ENCODE results near the gene GFRAL. TPM values are rescaled to one million over a fixed set of nuclear protein-coding genes. Genes with fewer than 3 reads are reported as not detected.

The GFRAL gene
- total and polyA plus RNA-seq, 9 donors, result not detected

GRCh38 chr6:55433446-55434130 lies 106.3 kb downstream of the GFRAL start:
- intact Hi-C loops (cut with DNase I), result no loop called here
- Histone ChIP-seq H3K36me3 (no peaks in the 10 kb centered on the region), H3K4me1 (ENCODE audit: insufficient read depth) (no peaks in the 10 kb centered on the region), H3K4me3 (no peak overlapping the region), H3K9me3 (no peaks in the 10 kb centered on the region), H3K27ac (no peak overlapping the region), H3K27me3 (no peaks in the 10 kb centered on the region)
- DNase-seq, result no peak
- 55 to 75% (median 63%) methylated on average over 2 of the region's 2 CpGs for WGBS, 3 donors
- no peak for TF ChIP-seq EP300 (IDR thresholded peaks at IDR 0.05)
- TF ChIP-seq POLR2A (IDR thresholded peaks at IDR 0.05), result no peak
- TF ChIP-seq, protein P1, sequence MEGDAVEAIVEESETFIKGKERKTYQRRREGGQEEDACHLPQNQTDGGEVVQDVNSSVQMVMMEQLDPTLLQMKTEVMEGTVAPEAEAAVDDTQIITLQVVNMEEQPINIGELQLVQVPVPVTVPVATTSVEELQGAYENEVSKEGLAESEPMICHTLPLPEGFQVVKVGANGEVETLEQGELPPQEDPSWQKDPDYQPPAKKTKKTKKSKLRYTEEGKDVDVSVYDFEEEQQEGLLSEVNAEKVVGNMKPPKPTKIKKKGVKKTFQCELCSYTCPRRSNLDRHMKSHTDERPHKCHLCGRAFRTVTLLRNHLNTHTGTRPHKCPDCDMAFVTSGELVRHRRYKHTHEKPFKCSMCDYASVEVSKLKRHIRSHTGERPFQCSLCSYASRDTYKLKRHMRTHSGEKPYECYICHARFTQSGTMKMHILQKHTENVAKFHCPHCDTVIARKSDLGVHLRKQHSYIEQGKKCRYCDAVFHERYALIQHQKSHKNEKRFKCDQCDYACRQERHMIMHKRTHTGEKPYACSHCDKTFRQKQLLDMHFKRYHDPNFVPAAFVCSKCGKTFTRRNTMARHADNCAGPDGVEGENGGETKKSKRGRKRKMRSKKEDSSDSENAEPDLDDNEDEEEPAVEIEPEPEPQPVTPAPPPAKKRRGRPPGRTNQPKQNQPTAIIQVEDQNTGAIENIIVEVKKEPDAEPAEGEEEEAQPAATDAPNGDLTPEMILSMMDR (IDR thresholded peaks at IDR 0.05), result no peak

DNA sequence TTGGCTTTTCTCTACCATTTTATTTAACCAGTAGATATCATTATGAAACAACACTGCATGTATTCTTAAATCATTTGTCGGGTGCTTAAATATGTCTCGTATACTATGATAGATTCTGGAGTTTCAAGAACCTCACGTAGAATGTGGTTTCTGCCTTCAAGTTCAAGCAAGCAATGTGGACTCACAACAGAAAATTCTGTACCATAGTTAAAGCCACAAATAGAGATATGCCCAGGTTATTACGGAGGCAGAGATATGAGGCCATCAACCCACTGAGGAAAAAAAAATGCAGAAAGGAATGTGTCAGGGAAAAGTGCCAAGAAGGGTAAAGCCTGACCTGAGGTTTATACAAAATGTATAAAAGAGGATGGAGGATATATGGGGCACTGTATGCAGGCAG lies 109.9 kb downstream of the GFRAL start:
- no peak for DNase-seq
- intact Hi-C loops (cut with DNase I), result no loop called here
- H3K27me3 ChIP-seq, result no peaks in the 10 kb centered on the region
- WGBS, 3 donors, result 63 to 82% (median 67%) methylated on average over 4 of the region's 4 CpGs
- H3K4me3 ChIP-seq, result no peak overlapping the region
- H3K36me3 ChIP-seq, result no peaks in the 10 kb centered on the region
- no peaks in the 10 kb centered on the region for H3K4me1 ChIP-seq (ENCODE audit: insufficient read depth)
- TF ChIP-seq, protein P1 (IDR thresholded peaks at IDR 0.05), result no peak
- TF ChIP-seq POLR2A (IDR thresholded peaks at IDR 0.05) (no peak), EP300 (IDR thresholded peaks at IDR 0.05) (no peak)
- no peak overlapping the region for H3K27ac ChIP-seq
- H3K9me3 ChIP-seq, result no peaks in the 10 kb centered on the region

- intact Hi-C loops (cut with DNase I), result no loop called here
- H3K9me3 ChIP-seq, result no peaks in the 10 kb centered on the region
- no peaks in the 10 kb centered on the region for H3K4me1 ChIP-seq (ENCODE audit: insufficient read depth)
- no peak for TF ChIP-seq POLR2A (IDR thresholded peaks at IDR 0.05)
- TF ChIP-seq EP300 (IDR thresholded peaks at IDR 0.05), result no peak
- TF ChIP-seq, protein P1 (IDR thresholded peaks at IDR 0.05), result no peak
- H3K4me3 ChIP-seq, result no peak overlapping the region
- no peak for DNase-seq
- H3K36me3 ChIP-seq, result no peaks in the 10 kb centered on the region
- WGBS, 3 donors, result 64 to 81% (median 76%) methylated on average over 3 of the region's 3 CpGs
- H3K27me3 ChIP-seq, result no peaks in the 10 kb centered on the region
- H3K27ac ChIP-seq, result no peak overlapping the region
Measured at GRCh38 chr6:55438203-55438602, 110.9 kb downstream of the GFRAL start.

GRCh38 chr6:55443238-55444134 lies 116.2 kb downstream of the GFRAL start:
- TF ChIP-seq EP300 (IDR thresholded peaks at IDR 0.05), result no peak
- Histone ChIP-seq H3K36me3 (no peaks in the 10 kb centered on the region), H3K27ac (no peak overlapping the region), H3K9me3 (no peaks in the 10 kb centered on the region), H3K4me1 (ENCODE audit: insufficient read depth) (no peaks in the 10 kb centered on the region), H3K4me3 (no peak overlapping the region), H3K27me3 (no peaks in the 10 kb centered on the region)
- WGBS, 3 donors, result 71 to 75% (median 74%) methylated on average over 7 of the region's 7 CpGs
- DNase-seq, result no peak
- intact Hi-C loops (cut with DNase I), result no loop called here
